GM12873 (cell line): ENCODE measurements around the gene FAM110A.

Experiments
- CTCF ChIP-seq: IDR thresholded peaks from 2 replicates; pipeline ENCODE4 v1.5.1; 2012; ENCODE audit warnings: low read depth, mild to moderate bottlenecking, moderate library complexity, low read length, control low read depth; ENCODE audit not compliant: insufficient read depth; ENCODE audit errors: missing control alignments

The FAM110A gene

GRCh38 chr20:826695-827323 lies 6.7 kb upstream of the FAM110A start:
- no peak for TF ChIP-seq CTCF

GRCh38 chr20:828987-829386 lies 4.5 kb upstream of the FAM110A start:
- no peak for TF ChIP-seq CTCF

- TF ChIP-seq CTCF, result no peak
Measured at GRCh38 chr20:829551-829950, 4.0 kb upstream of the FAM110A start.

- TF ChIP-seq CTCF, result no peak
Measured at GRCh38 chr20:830011-830521, 3.4 kb upstream of the FAM110A start.

- TF ChIP-seq CTCF, result no peak
Measured at GRCh38 chr20:831251-831650, 2.3 kb upstream of the FAM110A start.

- no peak for TF ChIP-seq CTCF
Measured at GRCh38 chr20:831956-832355, 1.6 kb upstream of the FAM110A start.

GRCh38 chr20:833121-833449 lies 430 bp upstream of the FAM110A start:
- TF ChIP-seq CTCF, result no peak
